A549 (cell line): ENCODE measurements around the gene DIP2A. TPM values are rescaled to one million over a fixed set of nuclear protein-coding genes. Genes with fewer than 3 reads are reported as not detected.

Source experiments
- ATAC-seq, 2 experiments: fragments of 200-7000 bp in 1 of 2; fragments of >200 bp in 1 of 2; cut with Nextera tagmentation in 1 of 2; cut with Tn5 transposase in 1 of 2; 3 replicates each; pipeline versions ENCODE4 v1.8.0 to v1.9.1; 2018 to 2020; ENCODE audit warnings: mild to moderate bottlenecking in 1 of 2, moderate library complexity in 1 of 2
- CTCF ChIA-PET: fragments of 300-600 bp; sonication (Branson Sonifier 250); formaldehyde crosslinking; extraction: SDS; loops from one replicate; lab custom pipeline; 2021; ENCODE audit warnings: antibody characterized with exemption, inconsistent platforms; lab: Yijun Ruan, JAX
- POLR2A ChIA-PET: fragments of 350-600 bp; formaldehyde crosslinking; extraction: SDS; loops from one replicate; lab custom pipeline; 2021; ENCODE audit warnings: antibody characterized with exemption, inconsistent platforms; lab: Yijun Ruan, JAX
- DNase-seq, 2 experiments: peaks; one replicate each; pipeline versions ENCODE4 v3.0.0 to v3.0.0-alpha.2; 2011 to 2016; ENCODE audit warnings: low read depth in 1 of 2, low spot score in 1 of 2
- FAIRE-seq: peaks from 2 replicates; lab custom pipeline; 2011; peaks lifted over from hg19 to GRCh38; lab: Jason Lieb, UNC
- H3K27ac ChIP-seq, 2 experiments: fragments of >200 bp; sonication (Bioruptor Twin); formaldehyde crosslinking; 3 replicates each; pipeline ENCODE4 v1.5.1; 2016 to 2017
- H3K4me1 ChIP-seq: fragments of >200 bp; sonication (Bioruptor Twin); formaldehyde crosslinking; 3 replicates; pipeline ENCODE4 v1.6.1; 2016
- H3K4me2 ChIP-seq: fragments of >200 bp; sonication (Bioruptor Twin); formaldehyde crosslinking; 3 replicates; pipeline ENCODE4 v1.6.1; 2016
- H3K4me3 ChIP-seq: fragments of >200 bp; sonication (Bioruptor Twin); formaldehyde crosslinking; 3 replicates; pipeline ENCODE4 v1.5.1; 2016
- H3K9me3 ChIP-seq: fragments of >200 bp; sonication (Bioruptor Twin); formaldehyde crosslinking; 3 replicates; pipeline ENCODE4 v1.6.1; 2016
- BHLHE40 ChIP-seq: IDR thresholded peaks from 2 replicates; pipeline ENCODE4 v1.6.1; 2012; ENCODE audit warnings: low read depth, low read length, inconsistent platforms
- CBX2 ChIP-seq: fragments of 200-600 bp; sonication (generic); IDR thresholded peaks from 2 replicates; pipeline ENCODE4 v1.6.1; 2016; ENCODE audit warnings: low read depth, mild to moderate bottlenecking, borderline replicate concordance
- CBX8 ChIP-seq: fragments of 200-600 bp; sonication (generic); IDR thresholded peaks from 2 replicates; pipeline ENCODE4 v1.6.1; 2016
- CHD4 ChIP-seq: fragments of 200-600 bp; sonication (generic); IDR thresholded peaks from 2 replicates; pipeline ENCODE4 v1.6.1; 2016; ENCODE audit warnings: antibody characterized with exemption, mild to moderate bottlenecking, borderline replicate concordance
- E2F6 ChIP-seq: IDR thresholded peaks from 2 replicates; pipeline ENCODE4 v1.6.1; 2012; ENCODE audit warnings: low read depth, borderline replicate concordance
- EHMT2 ChIP-seq: fragments of 200-600 bp; sonication (generic); IDR thresholded peaks from 2 replicates; pipeline ENCODE4 v1.6.1; 2016; ENCODE audit warnings: antibody characterized with exemption, low read depth, mild to moderate bottlenecking, moderate library complexity
- HDAC2 ChIP-seq: fragments of 200-600 bp; sonication (generic); IDR thresholded peaks from 2 replicates; pipeline ENCODE4 v1.6.1; 2016
- HOXA7 ChIP-seq: fragments of 250-450 bp; sonication (Bioruptor Pico); IDR thresholded peaks from 2 replicates; pipeline ENCODE4 v1.5.0; 2020; ENCODE audit warnings: mild to moderate bottlenecking, moderate library complexity
- HOXB5 ChIP-seq: fragments of 250-450 bp; sonication (Bioruptor Pico); IDR thresholded peaks from 2 replicates; pipeline ENCODE4 v1.5.0; 2020; ENCODE audit warnings: mild to moderate bottlenecking, moderate library complexity
- JUN ChIP-seq, 2 experiments: fragments of >200 bp; sonication (Bioruptor Twin); formaldehyde crosslinking; IDR thresholded peaks; 2 replicates in 1 of 2; 3 replicates in 1 of 2; pipeline ENCODE4 v1.6.1; 2016 to 2017
- KDM1A ChIP-seq: fragments of 200-600 bp; sonication (generic); IDR thresholded peaks from 2 replicates; pipeline ENCODE4 v1.6.1; 2016; ENCODE audit warnings: low read depth, mild to moderate bottlenecking
- KDM5A ChIP-seq: fragments of 200-600 bp; sonication (generic); IDR thresholded peaks from 2 replicates; pipeline ENCODE4 v1.6.1; 2016; ENCODE audit warnings: antibody characterized with exemption, mild to moderate bottlenecking
- MAFK ChIP-seq: fragments of 450-650 bp; IDR thresholded peaks from 2 replicates; pipeline ENCODE4 v1.6.1; 2014; ENCODE audit not compliant: partially characterized antibody
- POLR2A ChIP-seq: IDR thresholded peaks from 2 replicates; pipeline ENCODE4 v1.6.1; 2012; ENCODE audit warnings: mild to moderate bottlenecking, low read length
- RAD21 ChIP-seq, 2 experiments: fragments of >200 bp in 1 of 2; sonication (Bioruptor Twin) in 1 of 2; formaldehyde crosslinking in 1 of 2; IDR thresholded peaks in 1 of 2; conservative IDR thresholded peaks in 1 of 2; 2 replicates in 1 of 2; 3 replicates in 1 of 2; pipeline ENCODE4 v1.6.1; 2012 to 2018; ENCODE audit warnings: inconsistent platforms in 1 of 2
- REST ChIP-seq: fragments of 200-600 bp; sonication (generic); IDR thresholded peaks from 2 replicates; pipeline ENCODE4 v1.6.1; 2016; ENCODE audit warnings: antibody characterized with exemption, mild to moderate bottlenecking, moderate library complexity
- SREBF2 ChIP-seq: fragments of 450-650 bp; IDR thresholded peaks from 2 replicates; pipeline ENCODE4 v1.6.1; 2014; ENCODE audit warnings: mild to moderate bottlenecking, moderate library complexity
- ZSCAN20 ChIP-seq: fragments of 250-450 bp; sonication (Bioruptor Pico); IDR thresholded peaks from 2 replicates; pipeline ENCODE4 v1.8.0; 2022; ENCODE audit warnings: mild to moderate bottlenecking, moderate library complexity
- WGBS: methylation state at CpG from one replicate; pipeline ENCODE4 v1.1.6; 2017; ENCODE audit errors: missing lambda C conversion rate; 5-methylcytosine and 5-hydroxymethylcytosine counted together
- polyA plus RNA-seq, 4 experiments: library from polyadenylated mRNA; depleted of rRNA in 3 of 4; stranded (reverse); fragments of >200 nt; fragmentation: RNase III in 1 of 4; extraction: RNeasy Plus Mini Kit Qiagen cat#74134 plus additional on column Dnase treatment in 1 of 4; gene quantifications; 2 replicates in 3 of 4; 3 replicates in 1 of 4; pipeline ENCODE4 v1.2.3, GENCODE V29; 2011 to 2017
- TF ChIP-seq, protein P1 (sequence below): fragments of >200 bp; sonication (Bioruptor Twin); formaldehyde crosslinking; IDR thresholded peaks from 2 replicates; pipeline ENCODE4 v1.6.1; 2016
- TF ChIP-seq, protein P2 (sequence below): fragments of 150-350 bp; IDR thresholded peaks from 2 replicates; pipeline ENCODE4 v1.6.1; 2014; ENCODE audit warnings: low read depth, mild to moderate bottlenecking, low read length
- TF ChIP-seq, protein P3 (sequence below): fragments of >200 bp; sonication (Bioruptor Twin); formaldehyde crosslinking; IDR thresholded peaks from 3 replicates; pipeline ENCODE4 v1.5.1; 2016

The DIP2A gene
- polyA plus RNA-seq, 2 of the 4 experiments (the other 2 are of a cell fraction): 13.3 to 18.4 TPM

GRCh38 chr21:46552274-46552673 is 93.6 kb downstream of the DIP2A start:
- ChIA-PET POLR2A (no interaction called here), CTCF (interaction anchor here (0.7 kb wide), 1 partner anchor 72 kb away, joined by 3 read pairs; no protein-coding TSS in a partner anchor)
- Histone ChIP-seq H3K9me3 (no peaks in the 10 kb centered on the region), H3K4me3 (no peak overlapping the region), H3K4me2 (no peak overlapping the region), H3K27ac (no peak overlapping the region), H3K4me1 (no peaks in the 10 kb centered on the region)
- no peak for FAIRE-seq
- TF ChIP-seq CBX2: no peak
- TF ChIP-seq CHD4: no peak
- no peak for TF ChIP-seq HOXA7 (CRISPR knock-in tag)
- TF ChIP-seq SREBF2: no peak
- WGBS: 83% methylated on average over 5 of the region's 5 CpGs
- no peak for ATAC-seq
- no peak for DNase-seq

DNA sequence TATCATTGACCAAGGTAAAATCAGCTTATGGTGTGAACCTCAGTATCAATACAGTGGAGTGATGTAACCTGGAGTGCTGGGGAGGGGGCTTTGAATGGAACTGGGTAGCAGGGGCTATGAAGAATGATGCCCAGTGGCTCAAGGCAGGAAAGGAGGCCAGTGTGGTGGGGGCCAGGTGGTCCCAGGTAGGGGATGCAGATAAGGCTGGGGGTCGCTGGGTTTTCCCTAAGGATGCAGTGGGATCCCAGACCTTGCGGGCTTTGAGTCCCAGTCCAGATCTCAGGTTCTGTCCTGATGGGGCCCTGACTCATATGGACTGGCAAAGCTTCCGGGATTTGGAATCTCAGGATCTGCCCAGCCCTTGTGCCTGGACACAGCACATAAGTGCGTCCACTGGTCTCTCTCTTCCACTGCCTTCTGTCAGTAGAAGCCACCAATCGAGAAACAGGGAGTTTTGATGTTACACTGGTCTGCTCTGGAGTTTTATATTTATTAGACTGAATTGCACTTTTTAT is 94.2 kb downstream of the DIP2A start:
- TF ChIP-seq MAFK (no peak), KDM1A (no peak), BHLHE40 (no peak), JUN (IDR thresholded peaks at IDR 0.05) (no peak), RAD21 (conservative IDR thresholded peaks at IDR 0.05 in 1 of 2, IDR thresholded peaks at IDR 0.05 in 1 of 2) (no peak), ZSCAN20 (CRISPR knock-in tag) (no peak), CBX8 (no peak), E2F6 (no peak), HDAC2 (no peak), EHMT2 (no peak)
- TF ChIP-seq, protein P1, sequence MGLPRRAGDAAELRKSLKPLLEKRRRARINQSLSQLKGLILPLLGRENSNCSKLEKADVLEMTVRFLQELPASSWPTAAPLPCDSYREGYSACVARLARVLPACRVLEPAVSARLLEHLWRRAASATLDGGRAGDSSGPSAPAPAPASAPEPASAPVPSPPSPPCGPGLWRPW: no peak
- TF ChIP-seq, protein P2, sequence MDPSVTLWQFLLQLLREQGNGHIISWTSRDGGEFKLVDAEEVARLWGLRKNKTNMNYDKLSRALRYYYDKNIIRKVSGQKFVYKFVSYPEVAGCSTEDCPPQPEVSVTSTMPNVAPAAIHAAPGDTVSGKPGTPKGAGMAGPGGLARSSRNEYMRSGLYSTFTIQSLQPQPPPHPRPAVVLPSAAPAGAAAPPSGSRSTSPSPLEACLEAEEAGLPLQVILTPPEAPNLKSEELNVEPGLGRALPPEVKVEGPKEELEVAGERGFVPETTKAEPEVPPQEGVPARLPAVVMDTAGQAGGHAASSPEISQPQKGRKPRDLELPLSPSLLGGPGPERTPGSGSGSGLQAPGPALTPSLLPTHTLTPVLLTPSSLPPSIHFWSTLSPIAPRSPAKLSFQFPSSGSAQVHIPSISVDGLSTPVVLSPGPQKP: no peak
- no peak overlapping the region for H3K27ac ChIP-seq
- DNase-seq (no peak), FAIRE-seq (no peak), ATAC-seq (no peak)
- no peaks in the 10 kb centered on the region for H3K4me1 ChIP-seq
- H3K4me3 ChIP-seq: no peak overlapping the region
- WGBS: 94% methylated on average over 5 of the region's 5 CpGs
- H3K9me3 ChIP-seq: no peaks in the 10 kb centered on the region
- H3K4me2 ChIP-seq: no peak overlapping the region
- ChIA-PET CTCF (interaction anchor here (0.7 kb wide), 1 partner anchor 73 kb away, joined by 3 read pairs; no protein-coding TSS in a partner anchor), POLR2A (no interaction called here)

GRCh38 chr21:46553993-46554392 is 95.3 kb downstream of the DIP2A start:
- Histone ChIP-seq H3K9me3 (no peaks in the 10 kb centered on the region), H3K4me1 (no peaks in the 10 kb centered on the region), H3K27ac (no peak overlapping the region), H3K4me3 (no peak overlapping the region), H3K4me2 (no peak overlapping the region)
- ChIA-PET POLR2A (no interaction called here), CTCF (interaction anchor here (0.6 to 1.0 kb wide), 2 partner anchors 10 to 13 kb away, joined by 3 read pairs; no protein-coding TSS in a partner anchor)
- ATAC-seq (no peak), DNase-seq (no peak), FAIRE-seq (no peak)
- TF ChIP-seq POLR2A (no peak), KDM5A (no peak), HOXA7 (CRISPR knock-in tag) (no peak), REST (no peak), HOXB5 (CRISPR knock-in tag) (no peak)
- TF ChIP-seq, protein P3, sequence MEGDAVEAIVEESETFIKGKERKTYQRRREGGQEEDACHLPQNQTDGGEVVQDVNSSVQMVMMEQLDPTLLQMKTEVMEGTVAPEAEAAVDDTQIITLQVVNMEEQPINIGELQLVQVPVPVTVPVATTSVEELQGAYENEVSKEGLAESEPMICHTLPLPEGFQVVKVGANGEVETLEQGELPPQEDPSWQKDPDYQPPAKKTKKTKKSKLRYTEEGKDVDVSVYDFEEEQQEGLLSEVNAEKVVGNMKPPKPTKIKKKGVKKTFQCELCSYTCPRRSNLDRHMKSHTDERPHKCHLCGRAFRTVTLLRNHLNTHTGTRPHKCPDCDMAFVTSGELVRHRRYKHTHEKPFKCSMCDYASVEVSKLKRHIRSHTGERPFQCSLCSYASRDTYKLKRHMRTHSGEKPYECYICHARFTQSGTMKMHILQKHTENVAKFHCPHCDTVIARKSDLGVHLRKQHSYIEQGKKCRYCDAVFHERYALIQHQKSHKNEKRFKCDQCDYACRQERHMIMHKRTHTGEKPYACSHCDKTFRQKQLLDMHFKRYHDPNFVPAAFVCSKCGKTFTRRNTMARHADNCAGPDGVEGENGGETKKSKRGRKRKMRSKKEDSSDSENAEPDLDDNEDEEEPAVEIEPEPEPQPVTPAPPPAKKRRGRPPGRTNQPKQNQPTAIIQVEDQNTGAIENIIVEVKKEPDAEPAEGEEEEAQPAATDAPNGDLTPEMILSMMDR: no peak
- TF ChIP-seq, protein P2: no peak
- WGBS: 100% methylated on average over 9 of the region's 13 CpGs
